GM19324 (cell line): Measurements from ENCODE around the gene CYBC1.
"Not testable (repeated sequence)": the region's sequence is repeated elsewhere in the genome, so short reads cannot be mapped to it uniquely, and the experiment has no call there.

ENCODE experiments used
- ATAC-seq: cut with Tn5 transposase; IDR thresholded peaks from one replicate; pipeline ENCODE4 v1.9.1; 2021; ENCODE audit warnings: mild to moderate bottlenecking, moderate library complexity; ENCODE audit not compliant: unreplicated experiment, low FRiP score

CYBC1 gene

GRCh38 chr17:82479602-82480001 lies 29.1 kb upstream of the CYBC1 start:
- no peak for ATAC-seq

- ATAC-seq = no peak
Observed at GRCh38 chr17:82477934-82478333, 27.4 kb upstream of the CYBC1 start.

GRCh38 chr17:82475458-82475857 lies 24.9 kb upstream of the CYBC1 start:
- no peak for ATAC-seq

GRCh38 chr17:82474223-82475010 lies 23.9 kb upstream of the CYBC1 start:
- ATAC-seq = no peak

DNA sequence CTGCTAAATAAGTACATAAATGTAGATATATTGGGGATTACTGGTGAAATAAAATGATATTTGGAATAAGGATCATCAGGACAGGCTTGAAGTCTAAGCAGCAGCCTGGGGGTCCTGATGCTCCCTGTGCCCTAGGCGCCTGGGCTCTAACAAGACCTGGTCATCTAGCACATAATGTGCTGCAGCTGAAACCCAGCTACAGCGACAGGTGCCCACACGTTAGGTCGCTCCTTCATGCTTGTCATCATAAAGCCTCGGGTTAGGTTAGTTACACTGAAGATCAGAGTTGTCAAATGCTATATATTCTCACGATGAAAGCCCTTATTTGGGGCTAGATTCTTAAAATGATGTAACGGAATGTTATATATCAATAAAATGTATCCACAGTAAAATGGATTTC lies 19.5 kb upstream of the CYBC1 start:
- ATAC-seq = no peak

DNA sequence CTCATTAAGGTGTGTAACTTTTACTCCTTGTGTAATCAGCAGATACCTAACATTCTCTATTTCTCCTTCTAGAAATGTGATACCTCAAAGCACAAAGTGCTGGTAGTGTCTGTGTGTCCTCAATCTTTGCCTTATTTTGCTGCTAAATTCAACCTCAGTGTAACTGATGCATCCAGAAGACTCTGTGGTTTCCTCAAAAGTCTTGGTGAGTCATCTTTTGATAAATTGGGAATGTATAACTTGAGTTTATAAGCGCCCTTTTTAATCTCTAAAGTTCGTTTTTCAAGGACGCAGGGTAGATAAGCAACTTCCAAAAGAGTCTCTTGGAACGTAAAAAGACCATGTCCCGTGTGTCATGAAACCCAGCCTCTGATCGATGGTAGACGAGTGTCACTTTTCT lies 18.1 kb upstream of the CYBC1 start:
- ATAC-seq = no peak

DNA sequence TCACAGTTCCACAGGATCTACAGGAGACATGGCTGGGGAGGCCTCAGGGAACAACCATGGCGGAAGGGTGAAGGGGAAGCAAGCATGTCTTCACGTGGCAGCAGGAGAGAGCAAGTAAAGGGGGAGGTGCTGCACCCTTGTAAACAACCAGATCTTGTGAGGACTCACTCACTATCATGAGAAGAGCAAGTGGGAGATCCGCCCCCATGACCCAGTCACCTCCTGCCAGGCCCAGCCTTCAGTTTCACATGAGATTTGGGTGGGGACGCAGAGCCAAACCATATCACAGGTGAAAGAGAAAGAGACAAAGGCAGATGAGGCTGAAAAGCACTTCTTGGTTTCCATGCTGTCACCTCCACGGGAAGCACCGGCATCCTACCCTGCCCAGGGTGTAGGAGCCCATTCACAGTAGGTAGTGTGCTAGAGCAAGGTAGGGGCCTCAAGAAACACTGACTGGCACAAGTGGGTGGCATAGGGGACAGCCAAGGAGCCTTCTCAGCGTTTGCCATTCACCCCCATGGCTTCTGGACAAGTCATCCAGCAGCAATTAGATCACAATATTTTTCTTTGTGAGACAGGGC lies 14.6 kb upstream of the CYBC1 start:
- no peak for ATAC-seq

DNA sequence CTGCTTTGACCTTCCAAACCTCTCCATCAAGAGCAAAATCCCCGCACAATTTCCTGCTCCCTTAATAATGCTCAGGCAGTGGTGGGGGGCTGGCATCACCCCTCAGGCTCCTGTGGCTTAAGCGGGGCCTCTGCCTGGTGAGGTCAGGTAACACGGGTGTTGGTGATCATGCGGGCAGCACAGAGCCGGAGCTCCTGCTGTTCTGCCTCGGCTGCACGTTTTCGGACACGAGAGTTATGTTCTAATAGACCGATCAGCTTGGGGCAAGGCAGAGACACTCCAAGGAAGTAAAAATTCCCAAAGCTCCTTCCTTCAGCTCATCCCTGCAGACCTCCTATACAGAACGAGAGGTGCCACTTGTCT lies 14.0 kb upstream of the CYBC1 start:
- ATAC-seq = no peak

DNA sequence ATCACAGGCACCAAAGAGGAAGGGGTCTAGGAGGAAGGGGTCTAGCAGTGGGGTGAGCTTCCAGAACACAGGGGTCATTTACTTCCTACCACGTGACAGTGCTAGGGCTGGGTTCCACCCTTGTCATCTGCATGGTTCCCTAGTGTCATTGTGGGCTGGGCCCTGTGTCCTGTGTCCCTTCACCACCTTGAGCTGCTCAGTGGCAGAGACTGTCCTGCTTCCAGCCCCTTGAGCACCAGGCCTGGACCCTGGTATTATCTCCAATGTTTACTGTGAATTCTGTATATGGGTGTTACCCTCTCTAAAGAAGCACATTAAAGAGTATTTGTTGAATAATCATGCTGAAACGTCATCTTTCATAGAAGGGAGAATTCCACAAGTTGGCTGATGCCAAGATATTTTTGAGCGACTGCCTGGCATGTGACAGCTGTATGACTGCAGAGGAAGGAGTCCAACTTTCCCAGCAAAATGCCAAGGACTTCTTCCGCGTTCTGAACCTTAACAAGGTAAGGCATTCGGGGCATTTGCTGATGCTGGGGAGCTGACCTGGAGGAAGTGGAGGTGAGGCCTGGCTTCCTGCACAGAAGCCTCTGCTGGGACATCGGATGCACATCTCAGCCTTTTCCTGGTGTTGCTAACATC lies 13.5 kb upstream of the CYBC1 start:
- ATAC-seq = no peak

- no peak for ATAC-seq
Observed at GRCh38 chr17:82463391-82463790, 12.8 kb upstream of the CYBC1 start.

DNA sequence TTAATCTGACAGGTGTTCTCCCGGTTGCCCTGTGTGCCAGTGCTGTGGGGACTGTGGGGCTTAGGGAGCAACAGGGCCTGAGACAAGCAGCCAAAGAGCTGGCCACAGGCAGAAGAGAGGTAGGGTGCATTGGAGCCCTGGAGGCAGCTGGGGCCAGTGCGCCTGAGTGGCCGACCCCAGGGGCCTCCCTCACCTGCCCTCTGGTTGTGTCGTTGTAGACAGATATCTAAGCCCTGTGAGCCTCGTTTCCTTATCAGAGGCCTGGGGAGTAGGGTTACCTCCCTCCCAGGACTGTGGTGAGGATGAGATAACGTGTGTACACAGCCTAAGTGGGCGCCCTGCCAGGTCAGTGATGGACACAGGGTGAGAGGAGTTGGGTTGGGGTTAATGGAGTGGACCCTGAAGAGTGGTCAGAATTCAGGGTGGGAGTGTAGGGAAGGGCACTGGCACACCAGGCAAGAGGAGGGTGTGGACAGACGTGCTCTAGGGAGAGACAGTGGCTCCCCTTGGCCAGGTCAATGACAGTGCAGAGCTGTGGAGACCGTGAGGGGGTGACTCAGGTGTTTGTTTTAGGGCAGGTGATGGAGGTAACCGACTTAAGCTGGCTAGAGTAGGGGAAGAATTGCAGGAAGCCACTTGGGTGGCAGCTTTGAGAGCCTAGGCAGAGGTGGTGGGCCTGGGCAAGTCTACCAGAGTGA lies 11.4 kb upstream of the CYBC1 start:
- ATAC-seq = no peak

GRCh38 chr17:82459936-82460335 lies 9.4 kb upstream of the CYBC1 start:
- not testable (repeated sequence) for ATAC-seq

DNA sequence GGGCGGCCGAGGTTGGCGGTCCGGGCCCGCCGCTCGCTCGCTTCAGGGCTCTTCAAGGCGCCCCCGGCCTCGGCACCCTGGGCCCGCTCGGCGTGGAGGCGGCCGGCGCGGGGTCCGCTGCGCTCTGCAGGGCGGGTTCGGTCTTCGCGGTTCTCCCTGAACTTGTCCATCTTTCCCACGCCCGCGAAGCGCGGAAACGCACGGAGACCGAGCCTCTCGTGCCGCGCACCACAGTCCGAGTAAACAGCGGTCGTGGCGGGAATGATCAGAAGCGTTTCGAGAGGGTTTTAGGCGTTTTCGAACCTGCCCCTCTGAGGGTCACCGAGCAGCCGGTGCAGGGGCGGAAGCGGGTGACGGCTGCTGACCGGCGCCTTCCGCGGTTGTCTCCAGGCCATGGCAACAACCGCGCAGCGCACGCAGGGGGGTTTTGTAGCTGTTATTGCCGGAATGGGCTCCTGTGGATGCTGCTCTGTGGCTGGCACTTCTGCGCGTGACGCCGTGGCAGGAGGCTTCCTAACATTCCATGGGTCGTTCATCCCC lies 8.4 kb upstream of the CYBC1 start:
- ATAC-seq = no peak

DNA sequence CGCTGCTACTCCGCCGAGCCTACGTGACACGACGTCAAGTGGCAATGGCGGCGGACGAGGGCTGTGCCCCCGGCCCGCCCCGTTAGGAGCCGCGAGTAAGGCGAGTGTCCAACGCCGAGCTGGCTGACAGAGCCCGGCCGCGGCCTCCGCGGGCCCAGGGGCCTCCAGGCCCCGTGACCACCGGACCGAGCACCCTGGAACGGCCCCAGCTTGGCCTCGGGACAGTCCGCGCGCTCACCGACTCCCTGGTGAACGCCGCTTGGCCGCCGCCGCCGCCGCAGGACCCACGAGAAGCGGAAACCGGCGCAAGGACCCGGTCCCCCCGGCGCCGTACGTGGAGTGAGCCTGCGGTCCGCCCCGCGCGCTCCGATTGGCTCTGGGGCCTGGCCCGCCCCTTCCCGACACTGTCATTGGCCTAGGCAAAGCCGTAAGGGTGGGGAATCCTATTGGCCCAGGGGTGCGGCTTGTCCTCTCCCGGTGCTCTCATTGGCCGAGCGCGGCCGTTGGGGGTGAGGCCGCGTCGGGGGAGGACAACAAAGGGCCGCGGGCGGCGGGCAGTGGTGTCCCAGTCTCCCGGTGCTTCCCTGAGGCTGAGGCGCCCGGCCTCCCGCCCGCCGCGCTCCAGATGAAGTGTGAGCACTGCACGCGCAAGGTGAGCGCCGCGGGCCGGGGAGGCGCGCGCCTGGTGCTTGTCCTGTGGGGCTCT lies 7.8 kb upstream of the CYBC1 start, which contains the start of gene NARF:
Gene NARF (plus strand): TSS at position 563 of the 706 bp plus-strand sequence. CDS start 63 bp downstream, at position 626.
- ATAC-seq = peak; percentile 96

DNA sequence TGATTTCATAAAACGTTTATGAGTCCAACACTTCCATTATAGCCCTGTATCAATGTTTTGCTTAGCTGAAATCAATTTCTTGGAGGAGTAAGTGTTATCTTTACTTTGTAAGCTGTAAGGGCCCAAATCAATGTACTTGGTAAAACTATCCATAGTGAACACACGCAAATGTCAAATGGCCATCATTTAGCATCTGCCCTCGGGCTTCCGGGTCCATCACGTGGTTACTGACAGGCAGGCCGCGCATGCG lies 7.3 kb upstream of the CYBC1 start:
- ATAC-seq = no peak

DNA sequence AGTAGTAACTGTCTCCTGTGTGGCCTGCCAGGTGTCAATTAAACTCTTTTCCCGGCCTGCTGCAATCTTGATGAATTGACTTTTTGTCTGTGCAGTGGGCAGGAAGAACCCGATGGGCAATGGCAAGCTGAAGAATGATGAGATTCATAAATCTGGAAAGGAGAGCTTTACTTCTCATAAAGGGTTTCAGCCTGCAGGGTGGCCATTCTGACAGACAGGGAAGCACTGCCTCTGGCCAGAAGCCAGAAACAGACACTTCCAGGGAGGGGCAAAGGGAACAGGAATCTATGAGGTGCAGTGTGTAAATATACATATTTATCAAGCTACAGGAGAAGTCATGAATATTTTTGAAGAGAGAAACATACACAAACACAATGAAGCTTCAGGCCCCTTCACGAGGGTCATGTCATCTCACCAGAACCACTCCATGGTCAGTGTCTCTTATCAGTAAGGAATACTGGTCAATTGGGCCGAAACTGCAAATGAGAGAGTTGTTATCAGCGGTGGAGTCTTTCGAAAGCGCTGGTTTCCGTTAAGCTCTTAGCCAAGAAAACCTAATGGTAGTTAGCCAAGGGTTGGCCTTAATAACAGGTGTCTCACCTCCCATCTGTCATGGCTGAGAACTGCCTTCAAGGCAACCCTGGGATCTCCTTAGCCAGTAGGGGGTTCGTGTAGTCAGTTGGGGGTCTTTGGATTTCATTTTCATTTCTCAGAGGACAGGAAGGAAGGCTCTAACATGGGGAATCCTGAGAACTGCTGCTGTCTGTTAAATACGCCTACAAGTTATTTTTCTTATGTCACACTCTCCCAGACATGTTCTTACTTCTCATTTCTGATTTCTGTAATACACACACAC lies 6.7 kb upstream of the CYBC1 start:
- no peak for ATAC-seq

- not testable (repeated sequence) for ATAC-seq
Observed at GRCh38 chr17:82453706-82454105, 3.2 kb upstream of the CYBC1 start.

DNA sequence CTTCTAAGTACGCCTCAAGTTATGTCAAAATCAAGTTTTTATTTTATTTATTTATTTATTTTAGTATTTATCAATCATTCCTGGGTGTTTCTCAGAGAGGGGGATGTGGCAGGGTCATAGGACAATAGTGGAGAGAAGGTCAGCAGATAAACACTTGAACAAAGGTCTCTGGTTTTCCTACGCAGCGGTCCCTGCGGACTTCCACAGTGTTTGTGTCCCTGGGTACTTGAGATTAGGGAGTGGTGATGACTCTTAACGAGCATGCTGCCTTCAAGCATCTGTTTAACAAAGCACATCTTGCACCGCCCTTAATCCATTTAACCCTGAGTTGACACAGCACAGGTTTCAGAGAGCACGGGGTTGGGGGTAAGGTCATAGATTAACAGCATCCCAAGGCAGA lies 2.6 kb upstream of the CYBC1 start:
- not testable (repeated sequence) for ATAC-seq

DNA sequence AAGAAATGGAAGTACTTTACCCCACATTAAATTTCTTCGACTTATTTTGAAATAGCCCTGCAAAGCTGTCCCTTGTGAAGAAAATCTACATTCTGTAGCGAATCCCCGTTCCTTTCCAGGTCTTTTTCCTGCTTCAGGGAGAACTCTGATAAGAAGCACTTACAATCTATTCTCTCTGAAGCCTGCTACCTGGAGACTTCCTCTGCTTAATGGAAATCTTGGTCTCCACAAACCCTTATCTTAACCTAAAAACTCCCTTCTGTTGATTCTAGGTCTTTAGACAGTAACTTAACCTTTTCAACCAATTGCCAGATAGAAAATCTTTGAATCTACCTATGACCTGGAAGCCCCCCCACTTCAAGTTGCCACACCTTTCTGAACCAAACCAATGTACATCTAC lies 1.6 kb upstream of the CYBC1 start:
- ATAC-seq = no peak

DNA sequence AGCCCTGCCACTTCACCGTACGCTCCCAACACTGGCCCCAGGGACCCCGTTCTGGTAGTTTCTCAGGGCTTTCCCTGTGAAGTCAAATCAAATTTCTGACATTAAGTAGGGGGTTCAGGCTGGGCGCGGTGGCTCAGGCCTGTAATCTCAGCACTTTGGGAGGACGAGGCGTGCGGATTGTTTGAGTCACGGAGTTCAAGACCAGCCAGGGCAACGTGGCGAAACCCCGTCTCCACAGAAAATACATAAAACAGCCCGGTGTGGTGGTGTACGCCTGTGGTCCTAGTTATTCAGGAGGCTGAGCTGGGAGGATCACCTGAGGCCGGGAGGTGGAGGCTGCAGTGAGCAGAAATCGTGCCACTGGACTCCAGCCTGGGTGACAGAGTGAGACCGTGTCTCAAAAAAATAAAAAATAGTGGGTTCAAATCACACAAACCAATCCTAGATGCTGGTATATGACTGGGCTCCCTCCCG lies 632 bp downstream of the CYBC1 start:
- ATAC-seq = no peak
